GM21360 (cell line): ENCODE data around the gene LMAN1L.

Experiments used
- ATAC-seq: cut with Tn5 transposase; IDR thresholded peaks from one replicate; pipeline ENCODE4 v1.9.1; 2021; ENCODE audit warnings: mild to moderate bottlenecking, moderate library complexity; ENCODE audit not compliant: unreplicated experiment

Gene LMAN1L

GRCh38 chr15:74812533-74812932, at the start of gene LMAN1L:
Gene LMAN1L, plus strand, starts transcription at chr15:74812835. Its CDS starts 20 bp downstream, at chr15:74812855.
- no peak for ATAC-seq

GRCh38 chr15:74763416-74763815, 49.2 kb upstream of the LMAN1L start:
- no peak for ATAC-seq

- ATAC-seq = no peak
Observed at GRCh38 chr15:74767167-74768098, 45.2 kb upstream of the LMAN1L start.

- no peak for ATAC-seq
Observed at GRCh38 chr15:74768099-74768770, 44.4 kb upstream of the LMAN1L start.

GRCh38 chr15:74768771-74769342, 43.8 kb upstream of the LMAN1L start:
- no peak for ATAC-seq

GRCh38 chr15:74769463-74770025, 43.1 kb upstream of the LMAN1L start:
- no peak for ATAC-seq

- no peak for ATAC-seq
Observed at GRCh38 chr15:74770211-74770903, 42.3 kb upstream of the LMAN1L start.

GRCh38 chr15:74773329-74773728, 39.3 kb upstream of the LMAN1L start:
- ATAC-seq = no peak

- ATAC-seq = no peak
Observed at GRCh38 chr15:74773731-74774252, 38.8 kb upstream of the LMAN1L start.

GRCh38 chr15:74775132-74775562, 37.5 kb upstream of the LMAN1L start:
- no peak for ATAC-seq

GRCh38 chr15:74775894-74776293, 36.7 kb upstream of the LMAN1L start:
- no peak for ATAC-seq

GRCh38 chr15:74776821-74777768, 35.5 kb upstream of the LMAN1L start:
- ATAC-seq = no peak

- no peak for ATAC-seq
Observed at GRCh38 chr15:74777769-74778598, 34.7 kb upstream of the LMAN1L start.

GRCh38 chr15:74778599-74778970, 34.0 kb upstream of the LMAN1L start:
- no peak for ATAC-seq

GRCh38 chr15:74779162-74779648, 33.4 kb upstream of the LMAN1L start:
- no peak for ATAC-seq

- ATAC-seq = no peak
Observed at GRCh38 chr15:74780523-74781430, 31.9 kb upstream of the LMAN1L start.
